H9 (cell line): ENCODE measurements around the gene TBC1D25. TPM values are rescaled to one million over a fixed set of nuclear protein-coding genes. Genes with fewer than 3 reads are reported as not detected.

Source experiments
- DNase-seq: peaks from one replicate; pipeline ENCODE4 v3.0.0-alpha.2; 2017
- H2AFZ ChIP-seq: one replicate; pipeline ENCODE4 v1.6.1; 2013; ENCODE audit warnings: mild to moderate bottlenecking, low read length, control low read depth, moderate library complexity
- H2AK5ac ChIP-seq: 2 replicates; pipeline ENCODE4 v1.6.1; 2013; ENCODE audit warnings: low read length, control low read depth, mixed read lengths; ENCODE audit not compliant: insufficient read length
- H2BK120ac ChIP-seq: one replicate; pipeline ENCODE4 v1.6.1; 2013; ENCODE audit warnings: low read depth, mild to moderate bottlenecking, low read length, control low read depth, inconsistent platforms; ENCODE audit not compliant: poor library complexity, severe bottlenecking
- H2BK12ac ChIP-seq: 2 replicates; pipeline ENCODE4 v1.6.1; 2013; ENCODE audit warnings: low read length, control low read depth, mixed read lengths, low read depth; ENCODE audit not compliant: insufficient read length
- H2BK15ac ChIP-seq: 2 replicates; pipeline ENCODE4 v1.6.1; 2013; ENCODE audit warnings: low read depth, low read length, control low read depth
- H2BK20ac ChIP-seq: one replicate; pipeline ENCODE4 v1.6.1; 2013; ENCODE audit warnings: low read depth, mild to moderate bottlenecking, low read length, control low read depth, inconsistent platforms; ENCODE audit not compliant: poor library complexity, severe bottlenecking
- H2BK5ac ChIP-seq: 2 replicates; pipeline ENCODE4 v1.6.1; 2013; ENCODE audit warnings: low read length, control low read depth, mixed read lengths; ENCODE audit not compliant: insufficient read length
- H3K14ac ChIP-seq: 2 replicates; pipeline ENCODE4 v1.6.1; 2013; ENCODE audit warnings: low read length, control low read depth; ENCODE audit not compliant: insufficient read depth
- H3K18ac ChIP-seq: 2 replicates; pipeline ENCODE4 v1.6.1; 2013; ENCODE audit warnings: low read depth, mild to moderate bottlenecking, mixed read lengths, low read length, control low read depth; ENCODE audit not compliant: insufficient read length
- H3K23ac ChIP-seq: 2 replicates; pipeline ENCODE4 v1.6.1; 2013; ENCODE audit warnings: low read length, control low read depth, mixed read lengths, low read depth; ENCODE audit not compliant: insufficient read length
- H3K23me2 ChIP-seq: 2 replicates; pipeline ENCODE4 v1.6.1; 2013; ENCODE audit warnings: low read depth, mild to moderate bottlenecking, mixed read lengths, low read length, control low read depth; ENCODE audit not compliant: insufficient read length, poor library complexity, severe bottlenecking
- H3K27ac ChIP-seq: 2 replicates; pipeline ENCODE4 v1.5.1; 2013; ENCODE audit warnings: low read length, control low read depth, mixed read lengths, low read depth; ENCODE audit not compliant: insufficient read length
- H3K27me3 ChIP-seq: 2 replicates; pipeline ENCODE4 v1.6.1; 2013; ENCODE audit warnings: low read length, control low read depth, inconsistent platforms; ENCODE audit not compliant: insufficient read depth
- H3K4ac ChIP-seq: 2 replicates; pipeline ENCODE4 v1.6.1; 2013; ENCODE audit warnings: low read depth, mild to moderate bottlenecking, control low read depth, inconsistent platforms, low read length, moderate library complexity
- H3K4me1 ChIP-seq: 2 replicates; pipeline ENCODE4 v1.6.1; 2013; ENCODE audit warnings: low read length, control low read depth, inconsistent platforms; ENCODE audit not compliant: insufficient read depth
- H3K4me2 ChIP-seq: 2 replicates; pipeline ENCODE4 v1.6.1; 2013; ENCODE audit warnings: low read length, control low read depth, mixed read lengths; ENCODE audit not compliant: insufficient read length, insufficient read depth
- H3K56ac ChIP-seq: 2 replicates; pipeline ENCODE4 v1.6.1; 2013; ENCODE audit warnings: low read depth, mild to moderate bottlenecking, mixed read lengths, low read length, control low read depth; ENCODE audit not compliant: insufficient read length
- H3K79me1 ChIP-seq: 2 replicates; pipeline ENCODE4 v1.6.1; 2013; ENCODE audit warnings: low read depth, mild to moderate bottlenecking, moderate library complexity, low read length, control low read depth, inconsistent platforms; ENCODE audit not compliant: insufficient read depth, poor library complexity, severe bottlenecking
- H3K79me2 ChIP-seq: 2 replicates; pipeline ENCODE4 v1.6.1; 2013; ENCODE audit warnings: low read length, control low read depth, inconsistent platforms; ENCODE audit not compliant: insufficient read depth
- H3K9ac ChIP-seq: 2 replicates; pipeline ENCODE4 v1.6.1; 2013; ENCODE audit warnings: low read length, control low read depth, mixed read lengths; ENCODE audit not compliant: insufficient read length; ENCODE audit errors: extremely low read depth
- H3K9me3 ChIP-seq: one replicate; pipeline ENCODE4 v1.6.1; 2013; ENCODE audit warnings: low read depth, low read length, inconsistent platforms; ENCODE audit not compliant: control insufficient read depth
- H3T11ph ChIP-seq: one replicate; pipeline ENCODE4 v1.6.1; 2013; ENCODE audit warnings: mild to moderate bottlenecking, low read length, control low read depth, inconsistent platforms
- H4K20me1 ChIP-seq: one replicate; pipeline ENCODE4 v1.6.1; 2013; ENCODE audit not compliant: control insufficient read depth, insufficient read length, insufficient read depth
- H4K5ac ChIP-seq: 2 replicates; pipeline ENCODE4 v1.6.1; 2013; ENCODE audit warnings: low read depth, mild to moderate bottlenecking, mixed read lengths, low read length, control low read depth; ENCODE audit not compliant: insufficient read length
- H4K8ac ChIP-seq: replicated peaks from 2 replicates; pipeline ENCODE4 v1.6.1; 2013; ENCODE audit warnings: low read length, control low read depth, mixed read lengths, low read depth; ENCODE audit not compliant: insufficient read length
- H4K91ac ChIP-seq: 2 replicates; pipeline ENCODE4 v1.6.1; 2013; ENCODE audit warnings: low read depth, mild to moderate bottlenecking, moderate library complexity, mixed read lengths, low read length, control low read depth; ENCODE audit not compliant: insufficient read length
- H3K27ac Mint-ChIP-seq, 3 experiments: 2 replicates in 2 of 3; 3 replicates in 1 of 3; pipeline ENCODE4 v1.8.0; 2020 to 2021; ENCODE audit warnings: mixed read lengths in 3 of 3, mild to moderate bottlenecking in 1 of 3, moderate library complexity in 1 of 3
- H3K27me3 Mint-ChIP-seq: 2 replicates; pipeline ENCODE4 v1.8.0; 2021; ENCODE audit warnings: low read depth, mild to moderate bottlenecking, moderate library complexity, mixed read lengths
- H3K36me3 Mint-ChIP-seq, 3 experiments: 2 replicates in 2 of 3; 3 replicates in 1 of 3; pipeline ENCODE4 v1.8.0; 2020 to 2021; ENCODE audit warnings: low read depth in 3 of 3, mixed read lengths in 3 of 3; ENCODE audit not compliant: insufficient read depth in 1 of 3
- H3K4me1 Mint-ChIP-seq, 2 experiments: 2 replicates each; pipeline ENCODE4 v1.8.0; 2020; ENCODE audit warnings: mixed read lengths in 2 of 2
- H3K4me3 Mint-ChIP-seq, 2 experiments: 2 replicates in 1 of 2; 3 replicates in 1 of 2; pipeline ENCODE4 v1.8.0; 2020 to 2021; ENCODE audit warnings: mild to moderate bottlenecking in 2 of 2, mixed read lengths in 2 of 2, moderate library complexity in 1 of 2
- H3K9me3 Mint-ChIP-seq, 2 experiments: 2 replicates in 1 of 2; 3 replicates in 1 of 2; pipeline ENCODE4 v1.8.0; 2020; ENCODE audit warnings: mild to moderate bottlenecking in 2 of 2, mixed read lengths in 2 of 2, moderate library complexity in 1 of 2
- WGBS: extraction: QIAGEN DNeasy Blood & Tissue Kit; methylation state at CpG from one replicate; pipeline ENCODE4 v1.1.7; 2013; ENCODE audit warnings: missing lambda C conversion rate, low lambda C conversion rate, mixed read lengths; ENCODE audit not compliant: insufficient read length; ENCODE audit errors: extremely low coverage; 5-methylcytosine and 5-hydroxymethylcytosine counted together
- total RNA-seq: library from RNA; stranded (reverse); gene quantifications from 2 replicates; pipeline ENCODE4 v1.2.1, GENCODE V29; 2021
- TF ChIP-seq, protein P1 (sequence below): fragments of 200-600 bp; sonication (generic); conservative IDR thresholded peaks from 3 replicates; pipeline ENCODE4 v1.8.0; 2021; ENCODE audit warnings: antibody characterized with exemption, mild to moderate bottlenecking

Gene TBC1D25
- total RNA-seq, 1 experiment from 2014 or later, result 10.2 TPM

- no peak overlapping the region for H4K5ac ChIP-seq
- no peak overlapping the region for H3K23ac ChIP-seq
- no CpG with 5 or more reads among the region's 9 CpGs for WGBS
- no peak overlapping the region for H2BK120ac ChIP-seq
- H2AK5ac ChIP-seq, result no peak overlapping the region
- H4K20me1 ChIP-seq, result no peaks in the 10 kb centered on the region
- no peak overlapping the region for H4K91ac ChIP-seq
- H4K8ac ChIP-seq, result no peak overlapping the region
- no peak overlapping the region for H3K18ac ChIP-seq
- H3T11ph ChIP-seq, result no peak overlapping the region
- no peaks in the 10 kb centered on the region for H3K79me2 ChIP-seq
- peaks cover 5 to 10% (median 10%) of the 10 kb centered on the region in 3 experiments for H3K36me3 Mint-ChIP-seq
- H3K4me1 Mint-ChIP-seq, result 0 out of 4 replicates have a peak, but pooled peaks cover 0 to 2% of the 10 kb centered on the region in 2 experiments
- H3K79me1 ChIP-seq, result no peaks in the 10 kb centered on the region
- H3K4me2 ChIP-seq, result no peak overlapping the region
- DNase-seq, result no peak
- H2BK20ac ChIP-seq, result no peak overlapping the region
- peaks cover 73 to 80% of the 10 kb centered on the region in 2 experiments for H3K9me3 Mint-ChIP-seq
- no peak overlapping the region for H2BK12ac ChIP-seq
- H3K23me2 ChIP-seq, result no peaks in the 10 kb centered on the region
- no peak overlapping the region for H3K9ac ChIP-seq
- no peak overlapping the region for H3K27ac Mint-ChIP-seq
- TF ChIP-seq, protein P1, sequence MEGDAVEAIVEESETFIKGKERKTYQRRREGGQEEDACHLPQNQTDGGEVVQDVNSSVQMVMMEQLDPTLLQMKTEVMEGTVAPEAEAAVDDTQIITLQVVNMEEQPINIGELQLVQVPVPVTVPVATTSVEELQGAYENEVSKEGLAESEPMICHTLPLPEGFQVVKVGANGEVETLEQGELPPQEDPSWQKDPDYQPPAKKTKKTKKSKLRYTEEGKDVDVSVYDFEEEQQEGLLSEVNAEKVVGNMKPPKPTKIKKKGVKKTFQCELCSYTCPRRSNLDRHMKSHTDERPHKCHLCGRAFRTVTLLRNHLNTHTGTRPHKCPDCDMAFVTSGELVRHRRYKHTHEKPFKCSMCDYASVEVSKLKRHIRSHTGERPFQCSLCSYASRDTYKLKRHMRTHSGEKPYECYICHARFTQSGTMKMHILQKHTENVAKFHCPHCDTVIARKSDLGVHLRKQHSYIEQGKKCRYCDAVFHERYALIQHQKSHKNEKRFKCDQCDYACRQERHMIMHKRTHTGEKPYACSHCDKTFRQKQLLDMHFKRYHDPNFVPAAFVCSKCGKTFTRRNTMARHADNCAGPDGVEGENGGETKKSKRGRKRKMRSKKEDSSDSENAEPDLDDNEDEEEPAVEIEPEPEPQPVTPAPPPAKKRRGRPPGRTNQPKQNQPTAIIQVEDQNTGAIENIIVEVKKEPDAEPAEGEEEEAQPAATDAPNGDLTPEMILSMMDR, result no peak
- no peak overlapping the region for H2AFZ ChIP-seq
- no peaks in the 10 kb centered on the region for H3K27me3 ChIP-seq
- H2BK5ac ChIP-seq, result no peak overlapping the region
- H3K27ac ChIP-seq, result no peak overlapping the region
- no peak overlapping the region for H3K56ac ChIP-seq
- H3K9me3 ChIP-seq, result peaks cover 37% of the 10 kb centered on the region
- no peak overlapping the region for H3K14ac ChIP-seq
- H2BK15ac ChIP-seq, result no peak overlapping the region
- H3K4me3 Mint-ChIP-seq, result no peak overlapping the region
- H3K4ac ChIP-seq, result no peak overlapping the region
- H3K4me1 ChIP-seq, result no peaks in the 10 kb centered on the region
- peaks cover 3% of the 10 kb centered on the region for H3K27me3 Mint-ChIP-seq
These were observed 47.7 kb upstream of the TBC1D25 start for GRCh38 chrX:48491809-48492208.
